GM21737 (cell line): ENCODE measurements around the gene COX8A.
"Not testable (repeated sequence)": the region's sequence is repeated elsewhere in the genome, so short reads cannot be mapped to it uniquely, and the experiment has no call there.

ENCODE experiments used
- ATAC-seq: cut with Tn5 transposase; IDR thresholded peaks from one replicate; pipeline ENCODE4 v1.9.1; 2021; ENCODE audit warnings: mild to moderate bottlenecking, moderate library complexity; ENCODE audit not compliant: unreplicated experiment

Gene COX8A, protein sequence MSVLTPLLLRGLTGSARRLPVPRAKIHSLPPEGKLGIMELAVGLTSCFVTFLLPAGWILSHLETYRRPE

DNA sequence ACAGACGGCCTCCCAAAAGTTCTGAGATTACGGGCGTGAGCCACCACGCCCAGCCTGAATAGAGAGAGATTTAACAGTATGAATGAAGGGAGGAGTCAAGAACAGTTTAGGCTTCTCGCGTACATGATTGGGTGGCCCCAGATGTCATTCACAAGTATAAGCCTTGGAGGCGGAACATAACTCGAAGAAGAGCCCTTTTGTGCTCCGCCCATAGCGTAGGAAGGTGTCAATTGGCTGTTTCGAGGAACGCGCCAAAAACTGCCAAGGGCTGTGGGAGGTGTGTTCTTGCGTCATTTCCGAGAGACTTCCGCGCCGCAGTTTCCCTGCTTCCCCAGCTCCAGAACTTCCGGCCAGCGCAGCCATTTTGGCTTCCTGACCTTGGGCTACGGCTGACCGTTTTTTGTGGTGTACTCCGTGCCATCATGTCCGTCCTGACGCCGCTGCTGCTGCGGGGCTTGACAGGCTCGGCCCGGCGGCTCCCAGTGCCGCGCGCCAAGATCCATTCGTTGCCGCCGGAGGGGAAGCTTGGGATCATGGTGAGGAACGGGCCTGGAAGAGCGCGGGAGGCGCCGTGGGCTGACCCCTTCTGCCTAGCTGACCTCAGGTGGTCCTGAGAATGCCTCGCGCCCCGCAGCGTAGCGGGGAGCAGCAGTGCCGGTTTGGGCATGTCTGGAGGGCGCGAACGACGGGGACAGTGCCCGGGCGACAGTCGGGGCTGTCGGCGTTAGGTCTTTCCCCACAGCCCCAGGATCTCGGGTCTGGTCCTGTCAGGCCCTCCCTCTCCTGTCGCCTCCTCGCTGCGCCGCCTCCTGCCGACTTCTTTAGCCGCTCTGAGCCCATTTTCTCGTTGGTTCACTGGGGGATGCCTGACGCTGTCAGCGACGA, at the start of gene COX8A:
COX8A (plus strand) TSS at position 362 of the 885 bp plus-strand sequence; CDS start at position 423, 61 bp downstream.
- peak; percentile 97 for ATAC-seq

DNA sequence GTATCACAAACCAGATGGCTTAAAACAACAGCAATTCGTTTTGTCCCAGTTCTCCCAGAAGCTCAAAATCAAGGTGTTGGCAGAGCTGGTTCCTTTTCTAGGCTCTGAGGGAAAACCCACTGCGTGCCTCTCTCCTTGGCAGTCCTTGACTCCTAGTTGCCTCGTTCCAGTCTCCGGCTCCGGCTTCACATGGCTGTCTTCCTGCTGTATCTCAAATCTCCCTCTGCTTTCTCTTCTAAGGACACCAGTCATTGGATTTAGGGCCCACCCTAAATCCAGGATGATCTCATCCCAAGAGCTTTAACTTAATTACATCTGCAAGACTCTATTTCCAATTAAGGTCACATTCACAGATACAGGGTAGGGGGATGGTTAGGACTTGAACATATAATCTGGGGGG, 44.8 kb upstream of the COX8A start:
- no peak for ATAC-seq

DNA sequence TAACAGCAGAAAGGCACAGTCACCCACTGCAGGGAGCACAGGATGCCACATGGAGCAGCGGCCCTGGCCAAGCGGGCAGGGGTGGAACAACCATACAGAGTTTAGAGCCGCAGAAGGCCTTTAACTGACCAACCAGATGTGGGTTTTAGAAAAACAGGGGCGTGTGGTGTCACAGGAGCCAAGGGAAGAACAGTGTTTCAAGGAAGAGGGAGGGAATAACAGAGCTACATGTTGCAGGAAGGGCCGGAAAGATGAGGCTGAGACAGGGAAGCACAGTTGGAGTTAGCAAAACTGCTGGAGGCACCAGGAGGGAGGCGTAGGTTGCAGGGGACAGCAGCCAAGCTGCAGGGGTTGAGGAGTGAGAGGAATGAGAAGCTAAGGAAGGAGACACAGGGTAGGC, 43.4 kb upstream of the COX8A start:
- ATAC-seq = no peak

DNA sequence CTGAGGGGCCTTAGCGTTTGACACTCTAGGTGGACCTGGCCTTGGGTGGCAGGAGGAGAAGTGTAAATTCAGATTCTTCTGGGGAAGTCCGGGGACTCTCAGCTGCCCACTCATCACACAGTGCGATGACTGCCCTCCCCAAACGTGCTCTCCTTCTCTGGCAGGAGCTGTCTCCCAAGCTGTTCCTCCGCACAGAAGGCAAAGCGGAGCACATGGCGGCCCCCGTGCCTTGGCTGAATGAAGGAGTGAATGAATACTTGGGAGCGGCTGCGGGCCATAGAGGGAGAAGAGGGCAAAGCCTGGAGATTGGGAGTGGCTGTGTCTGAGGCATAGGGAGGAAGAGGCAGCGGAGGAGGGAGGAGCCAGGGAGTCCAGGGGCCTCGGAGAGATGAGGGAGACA, 42.5 kb upstream of the COX8A start:
- ATAC-seq = no peak

DNA sequence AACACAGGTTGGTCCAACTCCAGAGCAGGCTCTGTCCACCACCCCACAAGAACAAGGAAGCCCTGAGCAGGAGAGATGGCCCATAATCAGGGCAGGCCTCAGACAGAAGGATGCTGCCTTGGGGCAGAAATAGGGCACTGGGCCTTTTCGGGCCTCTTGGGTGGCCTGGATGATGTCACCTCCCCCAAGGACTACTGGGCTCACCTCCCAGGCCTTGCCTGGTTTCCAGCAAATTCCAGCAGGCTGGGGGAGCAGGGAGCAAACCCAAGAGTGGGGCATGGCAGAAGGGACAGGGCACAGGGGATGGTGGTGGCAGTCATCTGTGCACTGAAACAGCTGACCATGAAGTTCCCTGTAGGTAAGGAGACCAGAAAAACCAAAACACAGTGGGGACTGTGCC, 41.0 kb upstream of the COX8A start:
- ATAC-seq = no peak

DNA sequence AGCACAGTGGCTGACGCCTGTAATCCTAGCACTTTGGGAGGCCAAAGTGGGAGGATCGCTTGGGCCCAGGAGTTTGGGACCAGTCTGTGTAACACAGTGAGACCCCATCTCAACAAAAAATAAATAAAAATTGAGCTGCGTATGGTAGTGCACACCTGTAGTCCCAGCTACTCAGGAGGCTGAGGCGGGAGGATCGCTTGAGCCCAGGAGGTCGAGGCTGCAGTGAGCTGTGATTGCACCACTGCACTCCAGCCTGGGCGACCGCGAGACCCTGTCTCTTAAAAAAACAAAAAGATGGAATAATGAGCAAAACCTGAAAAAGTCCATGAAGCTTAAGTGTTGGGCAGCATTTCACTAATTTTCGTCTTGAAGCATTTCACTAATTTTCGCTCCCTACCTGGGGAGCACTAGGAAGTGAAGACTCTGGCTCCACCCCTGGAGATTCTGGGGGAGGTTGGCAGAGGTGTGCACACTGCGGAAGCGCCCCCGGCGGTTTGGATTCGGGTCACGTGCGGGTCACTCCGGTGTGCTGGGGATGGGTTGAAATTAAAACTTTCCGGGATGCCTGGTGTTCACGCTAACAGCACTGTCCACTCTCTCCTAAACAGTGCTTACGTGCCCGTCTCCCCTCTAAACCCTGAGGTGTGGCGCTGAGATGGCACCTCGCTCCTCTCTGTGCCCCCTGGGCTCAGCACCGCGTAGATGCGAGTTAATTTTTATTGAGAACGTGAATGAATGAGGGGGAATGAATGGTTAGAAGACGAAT, 36.5 kb upstream of the COX8A start:
- peak; percentile 3 for ATAC-seq

DNA sequence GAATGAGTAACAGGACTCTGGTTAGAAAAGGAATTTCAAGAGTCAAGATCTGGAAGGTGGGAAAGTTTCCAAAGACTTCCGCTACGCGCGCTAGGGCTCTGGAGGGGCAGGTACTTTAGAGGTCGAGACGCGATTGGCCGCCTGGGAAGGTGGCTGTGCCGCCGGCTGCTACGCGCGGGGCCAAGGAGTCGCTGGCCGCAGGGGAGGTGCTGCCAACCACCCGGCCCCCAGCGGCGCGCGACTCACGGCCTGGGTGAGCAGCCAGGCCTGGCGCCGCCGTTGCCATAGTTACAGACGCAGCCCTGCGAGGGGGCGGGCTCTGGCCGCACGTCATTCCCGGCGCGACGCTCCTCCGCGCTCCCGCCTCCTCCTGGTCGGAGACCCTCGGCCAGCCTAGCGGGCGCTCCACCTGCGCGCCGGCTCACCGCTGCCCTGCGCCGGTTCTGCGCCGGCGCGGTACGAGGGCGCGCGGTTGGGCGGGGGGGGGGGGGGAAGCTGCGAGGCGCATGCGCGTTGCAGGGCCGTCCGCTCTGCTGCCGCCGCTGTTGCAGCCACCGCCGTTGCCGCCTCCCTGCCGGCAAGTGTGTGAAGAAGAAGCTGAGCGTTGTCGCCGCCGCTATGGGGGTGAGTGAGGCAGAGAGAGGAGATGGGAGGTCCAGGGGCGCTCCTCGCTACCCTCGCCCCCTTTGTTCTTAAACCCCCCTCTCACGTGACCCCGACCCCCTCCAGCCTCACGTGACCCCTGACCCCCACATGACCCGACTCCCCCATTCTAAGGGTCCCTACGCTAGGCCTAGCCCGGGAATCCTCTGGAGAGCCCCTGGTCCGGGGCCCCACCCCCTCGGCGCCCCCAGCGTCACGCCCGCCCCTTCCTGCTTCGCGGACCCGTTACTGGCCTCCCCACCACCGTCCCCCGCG, 35.7 kb upstream of the COX8A start, which contains the start of gene NAA40:
NAA40 (plus strand) TSS at position 524 of the 918 bp plus-strand sequence; CDS start at position 619, 95 bp downstream.
- peak; percentile 93 for ATAC-seq

DNA sequence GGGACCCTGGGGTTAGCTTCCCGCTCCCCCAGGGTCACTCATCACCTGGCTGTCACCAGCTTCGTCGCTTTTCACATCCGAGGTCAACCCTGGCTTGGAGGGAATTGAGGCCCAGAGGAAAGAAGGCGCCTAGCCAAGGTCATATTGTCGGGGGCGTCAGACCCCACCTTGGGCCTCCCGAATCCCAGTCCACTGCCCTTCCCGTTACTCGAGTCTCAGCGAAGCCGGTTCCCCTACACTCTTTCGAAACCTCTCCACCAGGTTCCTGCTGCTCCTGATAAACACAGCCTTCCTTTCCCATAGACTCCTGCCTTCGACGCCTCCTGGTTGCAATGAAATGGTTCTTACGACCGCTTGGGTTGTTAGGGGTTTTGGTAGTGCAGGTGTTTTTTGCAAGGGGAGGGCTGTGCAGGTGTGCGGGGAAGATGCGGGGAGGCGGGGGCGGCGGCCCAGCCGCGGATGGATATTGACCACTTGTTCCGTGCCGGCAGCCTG, 35.0 kb upstream of the COX8A start:
- ATAC-seq = no peak

DNA sequence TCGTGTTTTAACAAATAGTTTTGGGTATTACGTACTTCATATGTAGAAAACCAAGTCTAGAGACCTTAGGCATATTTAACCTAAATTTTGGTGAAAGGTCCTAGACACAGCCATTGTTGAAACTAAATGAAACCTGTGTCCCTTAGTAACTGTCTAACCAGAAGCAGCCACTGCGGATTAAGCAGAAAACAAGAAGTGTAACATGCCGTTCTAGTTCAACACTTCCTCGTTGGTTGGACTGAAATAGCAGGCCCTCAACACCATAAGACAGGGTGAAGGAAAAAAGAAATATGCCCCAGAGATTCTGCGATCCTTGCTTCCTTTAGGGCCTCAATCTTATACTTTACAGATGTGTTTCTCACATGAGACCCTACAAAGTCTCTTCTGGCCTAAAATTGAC, 33.6 kb upstream of the COX8A start:
- no peak for ATAC-seq

DNA sequence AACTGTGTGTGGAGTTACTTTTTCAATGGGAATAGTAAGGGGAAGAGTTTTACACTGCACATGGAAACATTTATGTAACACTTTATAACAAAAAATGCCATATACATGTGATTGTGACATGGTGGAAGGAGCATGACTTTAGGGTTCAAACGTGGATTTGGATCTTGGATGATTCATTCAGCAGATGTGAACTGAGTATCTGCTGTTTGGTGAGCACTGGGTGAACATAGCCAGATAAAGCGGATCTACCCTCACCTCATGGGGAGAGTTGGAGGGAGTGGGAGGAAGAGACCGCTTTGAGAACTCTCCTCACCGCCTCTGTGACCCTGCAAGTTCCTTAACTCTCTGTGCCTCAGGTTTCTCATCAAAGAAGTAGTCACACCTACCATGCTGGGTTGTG, 32.5 kb upstream of the COX8A start:
- no peak for ATAC-seq

DNA sequence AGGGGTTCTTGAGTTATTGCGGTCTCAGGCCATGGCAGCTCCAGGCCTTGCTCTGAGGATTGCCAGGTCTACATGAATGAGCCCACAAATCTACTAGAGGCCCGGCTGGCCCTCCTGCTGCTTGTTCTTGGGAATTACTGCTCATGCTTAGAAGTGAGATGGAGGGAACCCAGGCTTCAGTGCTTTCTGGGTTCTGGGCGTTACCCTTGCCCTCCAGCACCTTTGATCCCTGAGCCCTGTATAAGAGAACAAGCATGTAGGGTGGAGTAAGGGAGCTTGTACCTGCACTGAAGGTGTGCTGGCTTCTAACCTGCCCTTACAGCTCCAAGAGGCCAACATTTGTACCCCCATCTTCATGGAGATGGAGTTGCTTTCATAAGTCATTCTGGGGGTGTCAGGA, 31.6 kb upstream of the COX8A start:
- no peak for ATAC-seq

DNA sequence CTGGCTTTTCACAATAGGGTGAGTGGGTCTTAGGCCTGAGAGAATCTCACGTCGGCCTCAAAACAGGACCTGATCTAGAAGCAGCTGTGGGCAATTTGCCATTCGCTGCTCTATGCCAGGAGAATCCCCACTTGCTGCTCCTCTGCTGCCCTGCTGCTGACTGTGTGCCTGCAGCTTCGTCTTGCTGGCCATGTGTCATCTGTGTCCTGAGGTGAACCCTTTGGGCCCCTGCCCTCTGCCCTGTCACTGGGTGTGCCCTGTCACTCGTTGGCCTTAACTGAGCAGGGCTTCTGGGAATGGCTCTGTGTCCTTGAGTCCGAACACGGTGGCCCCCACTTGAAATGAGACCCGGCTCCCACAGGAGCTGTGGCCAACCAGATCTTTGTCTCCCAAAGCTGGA, 29.4 kb upstream of the COX8A start:
- no peak for ATAC-seq

DNA sequence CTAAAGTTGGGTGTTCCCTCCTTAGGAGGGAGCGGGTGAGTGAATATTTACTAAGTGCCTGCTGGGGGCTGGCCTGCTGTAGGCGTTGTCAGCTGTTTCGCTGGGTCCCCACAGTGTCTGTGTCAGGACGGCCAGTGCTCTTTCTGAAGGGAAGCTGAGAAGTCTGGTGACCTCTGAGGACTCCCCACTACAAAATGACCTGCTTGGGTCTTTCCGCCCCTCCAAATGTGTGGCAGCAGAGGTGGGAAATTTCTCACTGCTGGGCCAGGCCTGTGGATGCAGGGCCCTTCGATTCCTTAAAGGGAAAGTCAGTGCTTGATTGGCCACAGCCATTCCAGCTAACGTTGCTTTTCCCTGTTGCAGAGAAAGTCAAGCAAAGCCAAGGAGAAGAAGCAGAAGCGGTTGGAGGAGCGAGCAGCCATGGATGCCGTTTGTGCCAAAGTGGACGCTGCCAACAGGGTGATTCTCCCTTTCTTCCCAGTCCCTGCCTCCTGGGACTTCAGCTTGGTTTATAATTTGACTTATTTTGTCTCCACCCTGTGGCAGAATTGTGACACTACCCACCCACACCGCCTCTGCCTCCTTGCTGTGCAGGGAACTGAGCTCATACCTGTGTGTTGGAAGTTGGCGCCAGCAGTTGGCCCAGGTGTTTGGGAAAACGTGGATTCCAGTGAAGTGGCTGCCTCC, 28.8 kb upstream of the COX8A start:
- no peak for ATAC-seq

DNA sequence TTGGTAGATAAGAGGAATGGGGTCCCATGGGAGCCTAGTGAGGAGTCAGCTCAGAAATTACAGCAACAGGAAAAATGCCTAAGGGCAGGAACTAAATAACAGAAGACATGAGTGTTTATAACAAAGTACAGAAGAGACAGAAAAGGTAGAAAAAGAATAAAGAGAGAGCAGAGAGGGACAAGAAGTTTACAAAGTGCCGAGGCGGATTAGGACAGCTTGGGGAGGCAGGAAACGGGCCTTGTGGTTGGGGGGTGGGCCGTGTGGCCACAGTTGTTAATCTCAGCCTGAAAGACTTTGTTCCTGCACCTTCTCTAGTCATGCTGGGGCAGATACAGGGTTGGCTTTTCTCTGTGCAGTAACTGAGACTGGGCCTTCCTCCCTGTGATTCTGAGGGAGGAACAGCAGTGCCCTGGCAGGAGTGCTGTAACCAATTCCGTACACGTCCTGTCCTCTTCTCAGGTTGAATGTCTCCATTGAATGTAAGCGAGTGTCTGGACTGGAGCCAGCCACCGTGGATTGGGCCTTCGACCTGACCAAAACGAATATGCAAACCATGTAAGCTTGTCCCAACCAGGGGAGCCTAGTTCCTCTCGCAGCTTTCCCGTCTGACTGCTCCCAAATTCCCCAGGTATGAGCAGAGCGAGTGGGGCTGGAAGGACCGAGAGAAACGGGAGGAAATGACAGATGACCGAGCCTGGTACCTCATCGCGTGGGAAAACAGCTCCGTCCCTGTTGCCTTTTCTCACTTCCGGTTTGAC, 22.5 kb upstream of the COX8A start:
- ATAC-seq = peak; percentile 56

DNA sequence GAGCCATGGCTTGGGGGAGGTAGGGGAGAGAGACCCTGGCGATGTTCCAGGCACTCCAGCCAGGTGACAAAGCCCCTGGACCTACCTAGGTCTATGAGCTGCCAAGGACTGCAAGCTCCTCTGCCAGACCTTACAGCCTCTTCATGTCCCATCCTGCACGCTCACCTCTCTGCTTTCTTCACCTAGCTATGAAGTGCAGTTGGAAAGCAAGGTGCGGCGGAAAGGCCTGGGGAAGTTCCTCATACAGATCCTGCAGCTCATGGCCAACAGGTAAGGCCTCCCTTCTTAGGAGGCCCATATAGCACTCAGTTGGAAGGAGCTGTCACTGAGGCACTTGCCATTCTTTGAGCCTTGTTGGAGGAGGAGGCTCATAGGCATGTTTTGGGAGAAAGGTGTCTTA, 21.9 kb upstream of the COX8A start:
- ATAC-seq = no peak

DNA sequence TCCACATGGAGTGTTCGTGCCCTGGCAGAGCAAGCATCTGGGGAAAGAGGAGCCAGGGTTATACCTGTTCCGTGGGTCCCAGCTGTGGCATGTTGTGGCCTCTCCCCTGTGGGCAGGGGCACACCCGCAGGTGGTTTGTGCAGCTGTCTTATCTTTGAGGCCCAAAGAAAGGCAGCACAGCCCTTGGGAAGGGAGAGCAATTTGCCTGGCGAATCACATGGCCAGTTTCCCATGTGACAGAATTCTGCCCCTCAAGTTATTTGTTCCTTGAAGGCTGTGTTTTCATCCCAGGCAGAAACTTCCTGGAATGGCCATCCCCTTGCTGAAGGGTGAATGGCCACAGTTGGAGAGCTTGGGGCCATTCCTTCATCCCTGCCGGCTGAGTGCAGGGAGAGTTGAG, 16.4 kb upstream of the COX8A start:
- no peak for ATAC-seq

DNA sequence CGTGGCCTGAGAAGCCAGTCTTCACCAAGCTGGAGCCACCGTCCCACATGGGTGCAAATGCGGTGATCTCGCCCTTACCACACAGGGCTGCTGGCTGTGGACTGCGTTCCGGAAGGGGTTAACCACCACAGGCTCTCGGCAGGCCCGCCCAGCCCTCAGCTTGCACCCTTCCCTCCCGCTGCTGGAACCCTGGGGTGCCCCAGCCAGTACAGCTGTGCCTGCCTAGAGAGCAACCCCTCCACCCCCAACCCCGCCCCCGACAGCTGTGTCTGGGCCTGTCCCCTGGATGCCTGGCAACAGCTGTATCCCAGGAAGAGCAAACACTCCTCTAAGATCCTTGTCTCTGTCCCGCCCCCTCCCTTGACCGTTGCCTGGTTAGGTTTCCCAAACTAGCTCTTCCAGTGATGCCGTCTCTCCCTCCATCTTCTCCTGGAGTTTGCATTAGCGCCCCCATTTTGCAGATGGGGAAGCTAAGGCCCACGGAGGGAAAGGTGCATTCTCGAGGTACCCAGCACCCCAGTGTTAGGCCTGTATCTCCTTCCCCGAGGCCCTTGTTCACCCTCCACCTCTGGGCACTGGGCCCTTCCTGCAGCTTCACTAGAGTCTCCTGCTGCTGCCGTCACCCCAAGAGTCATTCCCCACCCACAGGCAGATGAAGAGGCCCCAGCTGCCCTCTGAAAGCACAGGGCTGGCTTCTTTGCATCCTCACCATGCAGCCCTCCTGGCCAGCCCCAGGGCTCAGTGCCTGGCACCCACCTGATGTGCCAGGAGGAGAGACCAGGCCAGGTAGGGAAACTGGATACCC, 12.6 kb upstream of the COX8A start:
- no peak for ATAC-seq

DNA sequence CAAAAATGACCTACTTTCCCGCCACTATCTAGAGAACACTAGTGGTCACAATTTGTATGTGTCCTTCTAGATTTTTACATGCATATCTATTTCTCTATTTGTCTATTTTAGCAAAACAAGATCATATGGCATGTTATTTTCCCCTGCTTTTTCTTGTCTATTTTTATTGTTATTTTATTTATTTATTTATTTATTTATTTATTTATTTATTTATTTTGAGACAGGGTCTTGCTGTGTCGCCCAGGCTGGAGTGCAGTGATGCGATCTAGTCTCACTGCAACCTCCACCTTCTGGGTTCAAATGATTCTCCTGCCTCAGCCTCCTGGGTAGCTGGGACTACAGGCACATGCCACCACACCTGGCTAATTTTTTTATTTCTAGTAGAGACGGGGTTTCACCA, 10.5 kb upstream of the COX8A start:
- not testable (repeated sequence) for ATAC-seq
